Hematopoietic multipotent progenitor cell treated with erythropoietin and hydrocortisone succinate and interleukin-3 and kit ligand, for 15 days (in vitro differentiated cells): ENCODE results near the gene NMBR.
"Not testable (repeated sequence)": the region's sequence is repeated elsewhere in the genome, so short reads cannot be mapped to it uniquely, and the experiment has no call there.

Source experiments
- DNase-seq: peaks from one replicate; pipeline ENCODE4 v3.0.0-alpha.2; 2015; ENCODE audit warnings: low spot score

Gene NMBR

GRCh38 chr6:142154336-142154735 lies 7.4 kb upstream of the NMBR start:
- no peak for DNase-seq

- DNase-seq = no peak
Observed at GRCh38 chr6:142153196-142153595, 6.3 kb upstream of the NMBR start.

GRCh38 chr6:142152746-142153145 lies 5.8 kb upstream of the NMBR start:
- DNase-seq = no peak

- DNase-seq = not testable (repeated sequence)
Observed at GRCh38 chr6:142141531-142141930, 5.4 kb downstream of the NMBR start.

- no peak for DNase-seq
Observed at GRCh38 chr6:142138876-142139275, 8.0 kb downstream of the NMBR start.

GRCh38 chr6:142132625-142133024 lies 14.3 kb downstream of the NMBR start, which contains the start of gene GJE1:
Gene GJE1, plus strand, starts transcription at chr6:142132925. Its CDS starts 234 bp downstream, at chr6:142133159.
- DNase-seq = no peak

- DNase-seq = no peak
Observed at GRCh38 chr6:142130814-142131213, 16.1 kb downstream of the NMBR start.

GRCh38 chr6:142121342-142121741 lies 25.6 kb downstream of the NMBR start:
- no peak for DNase-seq

- no peak for DNase-seq
Observed at GRCh38 chr6:142118925-142119324, 28.0 kb downstream of the NMBR start.

GRCh38 chr6:142118328-142118727 lies 28.6 kb downstream of the NMBR start:
- DNase-seq = no peak

- DNase-seq = no peak
Observed at GRCh38 chr6:142117366-142117765, 29.6 kb downstream of the NMBR start.

GRCh38 chr6:142112451-142113061 lies 34.4 kb downstream of the NMBR start:
- DNase-seq = peak; percentile 36

- not testable (repeated sequence) for DNase-seq
Observed at GRCh38 chr6:142110820-142111219, 36.1 kb downstream of the NMBR start.

GRCh38 chr6:142104820-142105219 lies 42.1 kb downstream of the NMBR start:
- not testable (repeated sequence) for DNase-seq

- DNase-seq = no peak
Observed at GRCh38 chr6:142088858-142089216, 58.1 kb downstream of the NMBR start.

GRCh38 chr6:142087950-142088857 lies 58.7 kb downstream of the NMBR start:
- DNase-seq = no peak

GRCh38 chr6:142079130-142079529 lies 67.8 kb downstream of the NMBR start:
- DNase-seq = no peak

- DNase-seq = no peak
Observed at GRCh38 chr6:142075516-142076101, 71.3 kb downstream of the NMBR start.

GRCh38 chr6:142074516-142074915 lies 72.4 kb downstream of the NMBR start:
- no peak for DNase-seq

GRCh38 chr6:142071981-142072380 lies 74.9 kb downstream of the NMBR start:
- no peak for DNase-seq

GRCh38 chr6:142068416-142068815 lies 78.5 kb downstream of the NMBR start:
- DNase-seq = no peak

GRCh38 chr6:142062861-142063260 lies 84.1 kb downstream of the NMBR start:
- not testable (repeated sequence) for DNase-seq
